Prostate gland (tissue), 2 donors: Measurements from ENCODE around the gene ASB13.

Experiments
- CTCF ChIP-seq, 4 experiments: fragments of 200-600 bp in 2 of 4; fragments of 450-650 bp in 2 of 4; sonication (generic) in 2 of 4; IDR thresholded peaks; 1 replicate in 3 of 4; 2 replicates in 1 of 4; pipeline ENCODE4 v1.5.1; 2016 to 2019; ENCODE audit warnings: antibody characterized with exemption in 4 of 4, mild to moderate bottlenecking in 2 of 4, moderate library complexity in 2 of 4
- POLR2A ChIP-seq: fragments of 450-650 bp; IDR thresholded peaks from one replicate; pipeline ENCODE4 v1.6.1; 2016; ENCODE audit warnings: antibody characterized with exemption, mild to moderate bottlenecking
- POLR2AphosphoS5 ChIP-seq: sonication (generic); formaldehyde crosslinking; IDR thresholded peaks from one replicate; pipeline ENCODE4 v1.6.1; 2017; ENCODE audit warnings: antibody characterized with exemption

GRCh38 chr10:5619362-5620211, 46.8 kb downstream of the ASB13 start:
- no peak for TF ChIP-seq CTCF (IDR thresholded peaks at IDR 0.05)
- no peak for TF ChIP-seq POLR2AphosphoS5
- TF ChIP-seq POLR2A, result no peak
